OCI-LY3 (cell line): ENCODE data around the gene EYA2.

Source experiments
- EZH2phosphoT487 ChIP-seq: fragments of 200-600 bp; shearing (Covaris generic); IDR thresholded peaks from 2 replicates; pipeline ENCODE4 v1.6.1; 2018; ENCODE audit warnings: antibody characterized with exemption, mixed run types, low read depth
- TF ChIP-seq, protein P1 (sequence below): fragments of 200-600, 300-600 bp; sonication (generic); IDR thresholded peaks from 2 replicates; pipeline ENCODE4 v1.5.1; 2014; ENCODE audit warnings: antibody characterized with exemption, low read length, low read depth

DNA sequence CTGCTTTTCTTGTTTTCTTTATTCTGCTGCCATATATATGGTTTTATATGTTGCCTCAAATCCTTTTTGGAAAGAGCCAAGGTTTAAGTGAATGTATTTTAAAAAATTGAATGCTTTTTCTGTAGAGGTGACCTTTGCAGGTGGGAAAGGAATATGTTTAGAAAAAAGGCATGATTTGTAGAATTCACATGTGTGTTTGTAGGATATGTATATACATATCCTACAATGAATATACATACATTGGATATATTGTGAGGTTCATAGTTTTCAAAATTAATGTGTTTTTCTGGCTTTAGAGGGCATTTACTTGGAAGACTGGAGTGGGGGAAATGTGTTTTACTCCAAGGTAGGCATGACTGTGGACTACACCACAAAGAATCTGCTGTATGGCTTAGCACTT lies 4.0 kb upstream of the EYA2 start:
- TF ChIP-seq, protein P1, sequence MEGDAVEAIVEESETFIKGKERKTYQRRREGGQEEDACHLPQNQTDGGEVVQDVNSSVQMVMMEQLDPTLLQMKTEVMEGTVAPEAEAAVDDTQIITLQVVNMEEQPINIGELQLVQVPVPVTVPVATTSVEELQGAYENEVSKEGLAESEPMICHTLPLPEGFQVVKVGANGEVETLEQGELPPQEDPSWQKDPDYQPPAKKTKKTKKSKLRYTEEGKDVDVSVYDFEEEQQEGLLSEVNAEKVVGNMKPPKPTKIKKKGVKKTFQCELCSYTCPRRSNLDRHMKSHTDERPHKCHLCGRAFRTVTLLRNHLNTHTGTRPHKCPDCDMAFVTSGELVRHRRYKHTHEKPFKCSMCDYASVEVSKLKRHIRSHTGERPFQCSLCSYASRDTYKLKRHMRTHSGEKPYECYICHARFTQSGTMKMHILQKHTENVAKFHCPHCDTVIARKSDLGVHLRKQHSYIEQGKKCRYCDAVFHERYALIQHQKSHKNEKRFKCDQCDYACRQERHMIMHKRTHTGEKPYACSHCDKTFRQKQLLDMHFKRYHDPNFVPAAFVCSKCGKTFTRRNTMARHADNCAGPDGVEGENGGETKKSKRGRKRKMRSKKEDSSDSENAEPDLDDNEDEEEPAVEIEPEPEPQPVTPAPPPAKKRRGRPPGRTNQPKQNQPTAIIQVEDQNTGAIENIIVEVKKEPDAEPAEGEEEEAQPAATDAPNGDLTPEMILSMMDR: no peak
- no peak for TF ChIP-seq EZH2phosphoT487
